ENCODE results near the gene PNPLA1.

PNPLA1 gene

GRCh38 chr6:36334832-36335459, 65.1 kb downstream of the PNPLA1 start:
- Histone ChIP-seq H3K9ac (ENCODE audit: low read length) (no peak overlapping the region), H3K4me3 (ENCODE audit: low read length) (no peak overlapping the region), H3K27me3 (replicated peaks; ENCODE audit: insufficient read depth, low read length) (no peaks in the 10 kb centered on the region), H3K9me3 (replicated peaks; ENCODE audit: insufficient read depth, low read length) (no peaks in the 10 kb centered on the region), H3K36me3 (replicated peaks; ENCODE audit: insufficient read depth, low read length) (no peaks in the 10 kb centered on the region), H3F3A (ENCODE audit: insufficient read depth, low read length) (no peaks in the 10 kb centered on the region), H4K20me1 (ENCODE audit: insufficient read depth, low read length) (no peaks in the 10 kb centered on the region), H3K79me2 (ENCODE audit: low read length) (no peaks in the 10 kb centered on the region), H2AFZ (ENCODE audit: low read length) (no peak overlapping the region), H3K9me2 (replicated peaks; ENCODE audit: insufficient read depth, low read length) (no peaks in the 10 kb centered on the region), H3K27ac (ENCODE audit: low read length) (no peak overlapping the region), H3K4me1 (ENCODE audit: low read length) (peaks cover 10% of the 10 kb centered on the region), H3K4me2 (ENCODE audit: low read depth, low read length) (no peak overlapping the region)
- DNase-seq, result no peak
- TF ChIP-seq CTCF (IDR thresholded peaks at IDR 0.05; ENCODE audit: low read length) (no peak), EZH2 (optimal IDR thresholded peaks at IDR 0.05; ENCODE audit: low read depth, low read length) (no peak), EZH2phosphoT487 (IDR thresholded peaks at IDR 0.05; ENCODE audit: low read length) (no peak)

- Histone ChIP-seq H3K4me3 (ENCODE audit: low read length) (no peak overlapping the region), H3K36me3 (replicated peaks; ENCODE audit: insufficient read depth, low read length) (no peaks in the 10 kb centered on the region), H3K4me2 (ENCODE audit: low read depth, low read length) (no peak overlapping the region), H3K4me1 (ENCODE audit: low read length) (peaks cover 13% of the 10 kb centered on the region), H3K9ac (ENCODE audit: low read length) (no peak overlapping the region), H3K79me2 (ENCODE audit: low read length) (no peaks in the 10 kb centered on the region), H3K9me3 (replicated peaks; ENCODE audit: insufficient read depth, low read length) (no peaks in the 10 kb centered on the region), H3K9me2 (replicated peaks; ENCODE audit: insufficient read depth, low read length) (no peaks in the 10 kb centered on the region), H4K20me1 (ENCODE audit: insufficient read depth, low read length) (no peaks in the 10 kb centered on the region), H3F3A (ENCODE audit: insufficient read depth, low read length) (no peaks in the 10 kb centered on the region), H3K27me3 (replicated peaks; ENCODE audit: insufficient read depth, low read length) (no peaks in the 10 kb centered on the region), H2AFZ (ENCODE audit: low read length) (no peak overlapping the region), H3K27ac (ENCODE audit: low read length) (no peak overlapping the region)
- DNase-seq, result no peak
- TF ChIP-seq CTCF (IDR thresholded peaks at IDR 0.05; ENCODE audit: low read length), result no peak
- TF ChIP-seq EZH2phosphoT487 (IDR thresholded peaks at IDR 0.05; ENCODE audit: low read length), result no peak
These were observed 65.8 kb downstream of the PNPLA1 start for GRCh38 chr6:36335465-36336207.

- no peaks in the 10 kb centered on the region for H3K79me2 ChIP-seq (ENCODE audit: low read length)
- H4K20me1 ChIP-seq (ENCODE audit: insufficient read depth, low read length), result no peaks in the 10 kb centered on the region
- no peaks in the 10 kb centered on the region for H3F3A ChIP-seq (ENCODE audit: insufficient read depth, low read length)
- TF ChIP-seq EZH2 (optimal IDR thresholded peaks at IDR 0.05; ENCODE audit: low read depth, low read length), result no peak
- no peak for TF ChIP-seq CTCF (IDR thresholded peaks at IDR 0.05; ENCODE audit: low read length)
- no peak for TF ChIP-seq EZH2phosphoT487 (IDR thresholded peaks at IDR 0.05; ENCODE audit: low read length)
- no peak for DNase-seq
- no peak overlapping the region for H3K4me2 ChIP-seq (ENCODE audit: low read depth, low read length)
- H3K27ac ChIP-seq (ENCODE audit: low read length), result no peak overlapping the region
- H3K4me1 ChIP-seq (ENCODE audit: low read length), result peaks cover 16% of the 10 kb centered on the region
- H2AFZ ChIP-seq (ENCODE audit: low read length), result no peak overlapping the region
- no peak overlapping the region for H3K9ac ChIP-seq (ENCODE audit: low read length)
- no peaks in the 10 kb centered on the region for H3K36me3 ChIP-seq (replicated peaks; ENCODE audit: insufficient read depth, low read length)
- no peaks in the 10 kb centered on the region for H3K27me3 ChIP-seq (replicated peaks; ENCODE audit: insufficient read depth, low read length)
- no peaks in the 10 kb centered on the region for H3K9me2 ChIP-seq (replicated peaks; ENCODE audit: insufficient read depth, low read length)
- H3K4me3 ChIP-seq (ENCODE audit: low read length), result no peak overlapping the region
- H3K9me3 ChIP-seq (replicated peaks; ENCODE audit: insufficient read depth, low read length), result no peaks in the 10 kb centered on the region
These were observed 66.4 kb downstream of the PNPLA1 start for GRCh38 chr6:36336208-36336710.
